Motor neuron (in vitro differentiated cells): ENCODE measurements around the gene EZR. TPM values are rescaled to one million over a fixed set of nuclear protein-coding genes. Genes with fewer than 3 reads are reported as not detected.

Source experiments
- ATAC-seq, 8 experiments: fragments of 200-7000 bp; cut with Tn5 transposase; replicated peaks in 6 of 8; 2 replicates each; pipeline ENCODE4 v1.8.0; 2021; ENCODE audit warnings: mild to moderate bottlenecking in 8 of 8, moderate library complexity in 8 of 8
- H3K27ac ChIP-seq, 2 donors: fragments of 250-450 bp; sonication (Bioruptor Pico); 2 replicates each; pipeline ENCODE4 v1.9.0; 2021; ENCODE audit warnings: antibody characterized with exemption in 2 of 2, mild to moderate bottlenecking in 2 of 2, moderate library complexity in 1 of 2
- H3K4me1 ChIP-seq, 2 donors: fragments of 250-450 bp; sonication (Bioruptor Pico); replicated peaks in 1 of 2; 2 replicates each; pipeline ENCODE4 v1.6.1; 2021; ENCODE audit warnings: antibody characterized with exemption in 2 of 2, mild to moderate bottlenecking in 2 of 2, moderate library complexity in 1 of 2
- H3K4me3 ChIP-seq, 5 donors: fragments of 250-450 bp; sonication (Bioruptor Pico); 2 replicates each; pipeline ENCODE4 v1.9.0; 2021; ENCODE audit warnings: antibody characterized with exemption in 5 of 5, mild to moderate bottlenecking in 5 of 5, moderate library complexity in 4 of 5
- WGBS, 10 experiments: fragments of 450-650 bp; shearing (Covaris generic); methylation state at CpG; one replicate each; pipeline ENCODE4 v1.0.0; 2022; 5-methylcytosine and 5-hydroxymethylcytosine counted together
- in situ Hi-C, 9 experiments: fragments of 400-800 bp; cut with MboI; loops; one replicate each; pipeline ENCODE4 v1.15.0; 2021; ENCODE audit warnings: low sequenced_read_pairs in 9 of 9, low pct_unique_long_range_greater_than_20kb in 2 of 9; ENCODE audit not compliant: unreplicated experiment in 9 of 9
- total RNA-seq, 8 experiments: library from RNA; unstranded; fragments of 300-600 nt; gene quantifications; 2 replicates each; pipeline versions ENCODE4 v1.2.3 to v1.2.4, GENCODE V29; 2022

The EZR gene
- total RNA-seq, 8 experiments from 2014 or later, result 10.9 to 180 (median 24.5) TPM

DNA sequence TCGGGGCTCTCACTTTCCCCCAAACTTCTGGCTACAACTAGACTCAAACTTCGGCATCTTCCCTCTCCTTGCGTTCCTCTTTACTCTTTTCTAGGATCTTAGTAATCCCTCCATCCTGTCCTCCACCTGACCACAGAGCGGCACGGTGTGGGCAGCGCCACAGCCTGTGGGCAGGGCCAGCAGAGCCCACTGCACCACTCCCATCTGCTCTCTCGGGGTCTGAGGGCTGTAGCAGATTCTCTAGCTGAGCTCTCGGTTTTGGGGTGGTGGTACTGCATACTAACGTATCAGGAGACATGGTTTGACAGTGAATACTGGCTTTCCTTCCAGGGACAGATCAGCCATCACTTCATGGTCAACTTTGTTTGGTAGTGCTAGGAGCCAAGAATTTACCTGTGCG, 57.4 kb downstream of the EZR start:
- H3K4me3 ChIP-seq, result no peak overlapping the region
- 50 to 100% (median 95%) methylated on average over 1 to 8 of the region's 10 CpGs; no CpG with 5 or more reads in 2 of the 10 experiments for WGBS, 10 experiments

DNA sequence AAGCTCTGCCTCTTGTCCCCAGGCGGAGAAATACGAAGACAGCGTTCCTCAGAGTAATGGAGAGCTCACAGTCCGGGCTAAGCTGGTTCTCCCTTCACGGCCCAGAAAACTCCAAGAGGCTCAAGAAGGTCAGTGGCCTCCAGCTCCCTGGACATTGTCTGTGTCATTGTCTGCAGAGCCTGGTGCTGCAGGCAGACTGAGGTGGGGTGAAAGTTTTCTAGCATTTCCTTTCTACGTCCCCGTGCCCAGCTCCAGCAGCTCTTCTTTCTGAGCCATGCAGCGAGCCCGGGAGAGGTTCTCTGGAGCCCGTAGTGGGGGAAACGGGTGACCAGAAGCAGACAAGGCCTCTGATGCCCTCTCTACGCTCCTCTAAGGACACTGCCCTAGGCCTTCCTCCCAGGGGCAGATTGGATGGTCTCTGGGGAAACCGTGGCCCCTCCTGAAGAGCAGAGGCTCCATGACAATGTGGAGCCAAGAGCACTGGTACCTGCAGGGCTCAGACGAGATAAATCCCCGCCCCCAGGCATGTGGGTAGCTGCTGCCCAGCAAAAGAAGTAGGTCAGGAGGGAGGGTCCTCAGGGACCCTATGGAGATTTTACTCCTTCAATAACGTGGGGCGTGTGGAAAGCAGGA, 58.4 kb downstream of the EZR start:
- H3K27ac ChIP-seq, result no peak overlapping the region
- ATAC-seq, result peak in 1 of 8 experiments; percentile 13
- WGBS, 10 experiments, result 50 to 100% (median 74%) methylated on average over 1 to 7 of the region's 17 CpGs; no CpG with 5 or more reads in 4 of the 10 experiments
- in situ Hi-C loops, result no loop called here
- no peak overlapping the region for H3K4me3 ChIP-seq
- peaks cover 5 to 12% of the 10 kb centered on the region in 2 donors for H3K4me1 ChIP-seq

More for the DNA sequence above, 57.4 kb downstream of the EZR start:
- Histone ChIP-seq H3K27ac (no peak overlapping the region), H3K4me1 (peaks cover 5 to 12% of the 10 kb centered on the region in 2 donors)
- in situ Hi-C loops, result no loop called here
- ATAC-seq, result no peak

DNA sequence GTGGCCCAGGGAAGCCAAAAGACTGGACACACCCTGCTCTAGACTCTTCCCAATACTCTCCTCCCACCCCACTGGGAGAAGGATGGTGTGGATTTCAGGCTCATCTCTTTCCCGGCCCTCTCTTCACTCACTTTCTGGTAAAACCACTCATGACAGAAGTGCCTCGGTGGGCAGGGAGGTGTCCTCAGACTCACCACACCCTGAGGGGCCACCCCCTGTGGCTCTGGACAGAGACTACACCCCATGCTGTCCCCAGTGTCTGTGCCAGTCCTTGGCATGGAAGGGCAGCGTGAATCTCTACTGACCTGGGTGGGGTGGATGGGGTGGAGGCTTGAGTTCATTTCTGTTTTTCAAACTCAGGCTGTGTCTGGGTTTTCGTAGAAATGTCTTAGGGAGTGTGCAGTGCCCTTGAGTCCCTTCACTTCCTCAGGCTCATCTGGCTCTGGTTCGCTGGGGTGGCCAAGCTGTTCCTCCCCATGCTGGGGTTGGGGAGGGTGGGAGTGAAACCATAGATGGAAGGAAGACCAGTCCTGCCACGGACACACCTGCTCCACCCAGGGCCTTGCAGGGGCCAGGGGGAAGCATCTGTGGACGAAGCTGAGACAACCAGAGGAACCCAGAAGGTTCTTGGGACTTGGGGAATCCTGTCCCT, 59.1 kb downstream of the EZR start:
- Histone ChIP-seq H3K4me1 (peaks cover 5 to 12% of the 10 kb centered on the region in 2 donors), H3K27ac (no peak overlapping the region), H3K4me3 (no peak overlapping the region)
- peak in 2 of 8 experiments; percentile 30 to 74 for ATAC-seq
- WGBS, 10 experiments, result 20 to 60% methylated on average over 1 of the region's 7 CpGs; no CpG with 5 or more reads in 8 of the 10 experiments
- in situ Hi-C loops, result no loop called here

- no peak for ATAC-seq
- WGBS, 10 experiments, result 70 to 100% (median 81%) methylated on average over 2 to 7 of the region's 18 CpGs; no CpG with 5 or more reads in 5 of the 10 experiments
- Histone ChIP-seq H3K27ac (no peak overlapping the region), H3K4me1 (peaks cover 5 to 12% of the 10 kb centered on the region in 2 donors), H3K4me3 (no peak overlapping the region)
- in situ Hi-C loops, result no loop called here
Measured at GRCh38 chr6:158758941-158759479, 60.2 kb downstream of the EZR start.

- WGBS, 10 experiments, result 6 to 85% (median 40%) methylated on average over 1 to 4 of the region's 9 CpGs; no CpG with 5 or more reads in 5 of the 10 experiments
- ATAC-seq, result peak in 7 of 8 experiments; percentile 9 to 81 (median 57)
- no peak overlapping the region for H3K27ac ChIP-seq
Measured at GRCh38 chr6:158758451-158758860, 60.7 kb downstream of the EZR start.

DNA sequence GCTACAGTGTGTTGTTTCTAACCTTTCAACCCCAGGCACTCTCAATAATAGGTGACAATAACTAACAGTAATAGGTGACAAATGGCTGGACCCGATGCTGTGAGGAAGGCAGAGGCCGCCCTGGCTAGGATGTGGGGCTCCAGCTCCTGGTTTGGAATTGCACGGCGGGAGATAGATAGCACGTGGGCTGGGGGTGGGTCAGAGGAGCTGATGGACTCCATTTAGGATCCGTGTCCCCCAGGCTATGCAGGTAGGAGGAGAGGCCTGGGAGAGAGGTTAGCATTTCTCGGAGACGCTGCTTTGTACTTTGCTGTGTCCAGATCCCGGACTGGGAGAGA, 61.4 kb downstream of the EZR start:
- H3K4me1 ChIP-seq, result peaks cover 9 to 17% of the 10 kb centered on the region in 2 donors
- ATAC-seq, result peak in 1 of 8 experiments; percentile 6
- in situ Hi-C loops, result no loop called here
- no peak overlapping the region for H3K27ac ChIP-seq
- WGBS, 10 experiments, result 73 to 80% (median 80%) methylated on average over 1 to 3 of the region's 9 CpGs; no CpG with 5 or more reads in 7 of the 10 experiments
- no peak overlapping the region for H3K4me3 ChIP-seq

More at GRCh38 chr6:158758451-158758860, 60.7 kb downstream of the EZR start:
- Histone ChIP-seq H3K4me1 (peaks cover 5 to 12% of the 10 kb centered on the region in 2 donors), H3K4me3 (no peak overlapping the region)
- in situ Hi-C loops, result no loop called here

GRCh38 chr6:158756977-158757752, 62.0 kb downstream of the EZR start:
- in situ Hi-C loops, result no loop called here
- ATAC-seq, result peak in 1 of 8 experiments; percentile 9
- 50 to 100% (median 89%) methylated on average over 1 to 15 of the region's 25 CpGs; no CpG with 5 or more reads in 3 of the 10 experiments for WGBS, 10 experiments
- no peak overlapping the region for H3K27ac ChIP-seq
- no peak overlapping the region for H3K4me3 ChIP-seq
- peaks cover 14 to 23% of the 10 kb centered on the region in 2 donors for H3K4me1 ChIP-seq

- peak in 1 of 8 experiments; percentile 35 for ATAC-seq
- in situ Hi-C loops, result no loop called here
- WGBS, 10 experiments, result 64 to 100% (median 89%) methylated on average over 1 to 8 of the region's 9 CpGs; no CpG with 5 or more reads in 5 of the 10 experiments
Measured at GRCh38 chr6:158756126-158756525, 63.0 kb downstream of the EZR start.

GRCh38 chr6:158755636-158756035, 63.5 kb downstream of the EZR start:
- peaks cover 28 to 30% of the 10 kb centered on the region in 2 donors for H3K4me1 ChIP-seq
- in situ Hi-C loops, result no loop called here
- no peak for ATAC-seq
- no peak overlapping the region for H3K27ac ChIP-seq
- no peak overlapping the region for H3K4me3 ChIP-seq
- WGBS, 10 experiments, result 73 to 100% (median 90%) methylated on average over 1 to 9 of the region's 13 CpGs; no CpG with 5 or more reads in 1 of the 10 experiments

More at GRCh38 chr6:158756126-158756525, 63.0 kb downstream of the EZR start:
- no peak overlapping the region for H3K27ac ChIP-seq
- H3K4me3 ChIP-seq, result no peak overlapping the region
- H3K4me1 ChIP-seq, result peaks cover 25 to 33% of the 10 kb centered on the region in 2 donors

- Histone ChIP-seq H3K4me3 (no peak overlapping the region), H3K27ac (no peak overlapping the region), H3K4me1 (peaks cover 28 to 30% of the 10 kb centered on the region in 2 donors)
- no peak for ATAC-seq
- in situ Hi-C loops, result no loop called here
- WGBS, 10 experiments, result 100% methylated on average over 1 to 3 of the region's 11 CpGs; no CpG with 5 or more reads in 7 of the 10 experiments
Measured at GRCh38 chr6:158754738-158755137, 64.4 kb downstream of the EZR start.

GRCh38 chr6:158753811-158754210, 65.4 kb downstream of the EZR start:
- 65 to 100% (median 89%) methylated on average over 3 to 7 of the region's 9 CpGs; no CpG with 5 or more reads in 2 of the 10 experiments for WGBS, 10 experiments
- H3K27ac ChIP-seq, result no peak overlapping the region
- H3K4me3 ChIP-seq, result no peak overlapping the region
- in situ Hi-C loops, result no loop called here
- H3K4me1 ChIP-seq, result peaks cover 28 to 30% of the 10 kb centered on the region in 2 donors
- no peak for ATAC-seq

- H3K4me3 ChIP-seq, result no peak overlapping the region
- in situ Hi-C loops, result no loop called here
- WGBS, 10 experiments, result 9 to 75% (median 13%) methylated on average over 1 of the region's 3 CpGs; no CpG with 5 or more reads in 7 of the 10 experiments
- ATAC-seq, result peak in 6 of 8 experiments; percentile 55 to 94 (median 86)
- peaks cover 25 to 26% of the 10 kb centered on the region in 2 donors for H3K4me1 ChIP-seq
- no peak overlapping the region for H3K27ac ChIP-seq
Measured at GRCh38 chr6:158752613-158753012, 66.6 kb downstream of the EZR start.
